H9 (cell line): ENCODE measurements around the gene ANO10. TPM values are rescaled to one million over a fixed set of nuclear protein-coding genes. Genes with fewer than 3 reads are reported as not detected.
"Not testable (repeated sequence)": the region's sequence is repeated elsewhere in the genome, so short reads cannot be mapped to it uniquely, and the experiment has no call there.

ENCODE experiments used
- DNase-seq: peaks from one replicate; pipeline ENCODE4 v3.0.0-alpha.2; 2017
- H2AFZ ChIP-seq: one replicate; pipeline ENCODE4 v1.6.1; 2013; ENCODE audit warnings: mild to moderate bottlenecking, low read length, control low read depth, moderate library complexity
- H2AK5ac ChIP-seq: 2 replicates; pipeline ENCODE4 v1.6.1; 2013; ENCODE audit warnings: low read length, control low read depth, mixed read lengths; ENCODE audit not compliant: insufficient read length
- H2BK120ac ChIP-seq: one replicate; pipeline ENCODE4 v1.6.1; 2013; ENCODE audit warnings: low read depth, mild to moderate bottlenecking, low read length, control low read depth, inconsistent platforms; ENCODE audit not compliant: poor library complexity, severe bottlenecking
- H2BK12ac ChIP-seq: 2 replicates; pipeline ENCODE4 v1.6.1; 2013; ENCODE audit warnings: low read length, control low read depth, mixed read lengths, low read depth; ENCODE audit not compliant: insufficient read length
- H2BK15ac ChIP-seq: 2 replicates; pipeline ENCODE4 v1.6.1; 2013; ENCODE audit warnings: low read depth, low read length, control low read depth
- H2BK20ac ChIP-seq: one replicate; pipeline ENCODE4 v1.6.1; 2013; ENCODE audit warnings: low read depth, mild to moderate bottlenecking, low read length, control low read depth, inconsistent platforms; ENCODE audit not compliant: poor library complexity, severe bottlenecking
- H2BK5ac ChIP-seq: 2 replicates; pipeline ENCODE4 v1.6.1; 2013; ENCODE audit warnings: low read length, control low read depth, mixed read lengths; ENCODE audit not compliant: insufficient read length
- H3K14ac ChIP-seq: 2 replicates; pipeline ENCODE4 v1.6.1; 2013; ENCODE audit warnings: low read length, control low read depth; ENCODE audit not compliant: insufficient read depth
- H3K18ac ChIP-seq: 2 replicates; pipeline ENCODE4 v1.6.1; 2013; ENCODE audit warnings: low read depth, mild to moderate bottlenecking, mixed read lengths, low read length, control low read depth; ENCODE audit not compliant: insufficient read length
- H3K23ac ChIP-seq: 2 replicates; pipeline ENCODE4 v1.6.1; 2013; ENCODE audit warnings: low read length, control low read depth, mixed read lengths, low read depth; ENCODE audit not compliant: insufficient read length
- H3K23me2 ChIP-seq: 2 replicates; pipeline ENCODE4 v1.6.1; 2013; ENCODE audit warnings: low read depth, mild to moderate bottlenecking, mixed read lengths, low read length, control low read depth; ENCODE audit not compliant: insufficient read length, poor library complexity, severe bottlenecking
- H3K27ac ChIP-seq: 2 replicates; pipeline ENCODE4 v1.5.1; 2013; ENCODE audit warnings: low read length, control low read depth, mixed read lengths, low read depth; ENCODE audit not compliant: insufficient read length
- H3K27me3 ChIP-seq: 2 replicates; pipeline ENCODE4 v1.6.1; 2013; ENCODE audit warnings: low read length, control low read depth, inconsistent platforms; ENCODE audit not compliant: insufficient read depth
- H3K4ac ChIP-seq: 2 replicates; pipeline ENCODE4 v1.6.1; 2013; ENCODE audit warnings: low read depth, mild to moderate bottlenecking, control low read depth, inconsistent platforms, low read length, moderate library complexity
- H3K4me1 ChIP-seq: 2 replicates; pipeline ENCODE4 v1.6.1; 2013; ENCODE audit warnings: low read length, control low read depth, inconsistent platforms; ENCODE audit not compliant: insufficient read depth
- H3K4me2 ChIP-seq: 2 replicates; pipeline ENCODE4 v1.6.1; 2013; ENCODE audit warnings: low read length, control low read depth, mixed read lengths; ENCODE audit not compliant: insufficient read length, insufficient read depth
- H3K56ac ChIP-seq: 2 replicates; pipeline ENCODE4 v1.6.1; 2013; ENCODE audit warnings: low read depth, mild to moderate bottlenecking, mixed read lengths, low read length, control low read depth; ENCODE audit not compliant: insufficient read length
- H3K79me1 ChIP-seq: 2 replicates; pipeline ENCODE4 v1.6.1; 2013; ENCODE audit warnings: low read depth, mild to moderate bottlenecking, moderate library complexity, low read length, control low read depth, inconsistent platforms; ENCODE audit not compliant: insufficient read depth, poor library complexity, severe bottlenecking
- H3K79me2 ChIP-seq: 2 replicates; pipeline ENCODE4 v1.6.1; 2013; ENCODE audit warnings: low read length, control low read depth, inconsistent platforms; ENCODE audit not compliant: insufficient read depth
- H3K9ac ChIP-seq: 2 replicates; pipeline ENCODE4 v1.6.1; 2013; ENCODE audit warnings: low read length, control low read depth, mixed read lengths; ENCODE audit not compliant: insufficient read length; ENCODE audit errors: extremely low read depth
- H3K9me3 ChIP-seq: one replicate; pipeline ENCODE4 v1.6.1; 2013; ENCODE audit warnings: low read depth, low read length, inconsistent platforms; ENCODE audit not compliant: control insufficient read depth
- H3T11ph ChIP-seq: one replicate; pipeline ENCODE4 v1.6.1; 2013; ENCODE audit warnings: mild to moderate bottlenecking, low read length, control low read depth, inconsistent platforms
- H4K20me1 ChIP-seq: one replicate; pipeline ENCODE4 v1.6.1; 2013; ENCODE audit not compliant: control insufficient read depth, insufficient read length, insufficient read depth
- H4K5ac ChIP-seq: 2 replicates; pipeline ENCODE4 v1.6.1; 2013; ENCODE audit warnings: low read depth, mild to moderate bottlenecking, mixed read lengths, low read length, control low read depth; ENCODE audit not compliant: insufficient read length
- H4K8ac ChIP-seq: replicated peaks from 2 replicates; pipeline ENCODE4 v1.6.1; 2013; ENCODE audit warnings: low read length, control low read depth, mixed read lengths, low read depth; ENCODE audit not compliant: insufficient read length
- H4K91ac ChIP-seq: 2 replicates; pipeline ENCODE4 v1.6.1; 2013; ENCODE audit warnings: low read depth, mild to moderate bottlenecking, moderate library complexity, mixed read lengths, low read length, control low read depth; ENCODE audit not compliant: insufficient read length
- H3K27ac Mint-ChIP-seq, 3 experiments: 2 replicates in 2 of 3; 3 replicates in 1 of 3; pipeline ENCODE4 v1.8.0; 2020 to 2021; ENCODE audit warnings: mixed read lengths in 3 of 3, mild to moderate bottlenecking in 1 of 3, moderate library complexity in 1 of 3
- H3K27me3 Mint-ChIP-seq: 2 replicates; pipeline ENCODE4 v1.8.0; 2021; ENCODE audit warnings: low read depth, mild to moderate bottlenecking, moderate library complexity, mixed read lengths
- H3K36me3 Mint-ChIP-seq, 3 experiments: 2 replicates in 2 of 3; 3 replicates in 1 of 3; pipeline ENCODE4 v1.8.0; 2020 to 2021; ENCODE audit warnings: low read depth in 3 of 3, mixed read lengths in 3 of 3; ENCODE audit not compliant: insufficient read depth in 1 of 3
- H3K4me1 Mint-ChIP-seq, 2 experiments: 2 replicates each; pipeline ENCODE4 v1.8.0; 2020; ENCODE audit warnings: mixed read lengths in 2 of 2
- H3K4me3 Mint-ChIP-seq, 2 experiments: 2 replicates in 1 of 2; 3 replicates in 1 of 2; pipeline ENCODE4 v1.8.0; 2020 to 2021; ENCODE audit warnings: mild to moderate bottlenecking in 2 of 2, mixed read lengths in 2 of 2, moderate library complexity in 1 of 2
- H3K9me3 Mint-ChIP-seq, 2 experiments: 2 replicates in 1 of 2; 3 replicates in 1 of 2; pipeline ENCODE4 v1.8.0; 2020; ENCODE audit warnings: mild to moderate bottlenecking in 2 of 2, mixed read lengths in 2 of 2, moderate library complexity in 1 of 2
- WGBS: extraction: QIAGEN DNeasy Blood & Tissue Kit; methylation state at CpG from one replicate; pipeline ENCODE4 v1.1.7; 2013; ENCODE audit warnings: missing lambda C conversion rate, low lambda C conversion rate, mixed read lengths; ENCODE audit not compliant: insufficient read length; ENCODE audit errors: extremely low coverage; 5-methylcytosine and 5-hydroxymethylcytosine counted together
- total RNA-seq: library from RNA; stranded (reverse); gene quantifications from 2 replicates; pipeline ENCODE4 v1.2.1, GENCODE V29; 2021
- TF ChIP-seq, protein P1 (sequence below): fragments of 200-600 bp; sonication (generic); conservative IDR thresholded peaks from 3 replicates; pipeline ENCODE4 v1.8.0; 2021; ENCODE audit warnings: antibody characterized with exemption, mild to moderate bottlenecking

The ANO10 gene
- total RNA-seq, 1 experiment from 2014 or later, result 38.7 TPM

DNA sequence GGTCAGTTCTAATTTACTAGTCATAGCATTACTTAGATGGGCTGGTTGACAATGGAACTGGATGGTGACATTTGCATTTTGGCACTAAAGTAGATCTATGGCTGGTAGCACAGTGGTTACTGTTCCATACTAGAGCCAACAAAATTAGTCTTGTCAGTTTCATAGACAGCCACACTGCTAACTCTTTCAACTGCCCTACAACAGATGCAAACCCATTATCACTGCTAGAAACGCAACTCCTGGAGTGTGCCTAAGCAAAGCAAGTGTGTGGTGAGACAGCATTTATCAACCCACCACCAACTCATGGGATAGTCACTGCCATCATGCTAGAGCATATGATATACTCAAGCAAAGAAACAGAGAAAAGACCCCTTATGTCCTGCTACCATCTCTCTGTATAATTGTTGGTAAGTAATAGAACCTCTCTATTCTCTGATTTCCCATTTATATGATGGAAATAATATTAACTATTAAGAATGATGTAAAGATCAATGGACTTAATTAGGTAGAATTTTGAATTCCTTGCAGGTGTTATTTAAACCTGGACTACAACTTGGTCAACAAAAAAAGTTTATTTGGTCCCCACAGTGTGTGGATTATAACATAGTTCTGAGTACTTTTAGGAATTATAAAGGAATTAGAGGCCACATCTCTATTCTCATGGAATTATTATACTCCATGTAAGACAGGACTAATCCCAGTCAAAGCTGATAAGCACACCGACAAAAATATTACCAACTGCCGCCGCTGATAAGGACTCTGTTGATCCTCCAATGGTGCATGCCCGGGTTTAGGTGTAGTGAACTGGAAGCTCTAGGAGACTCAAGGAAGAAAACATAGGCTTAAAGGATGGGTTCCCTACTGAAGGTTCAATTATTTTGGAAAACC is 49.1 kb upstream of the ANO10 start:
- H3K27ac Mint-ChIP-seq, result no peak overlapping the region
- no peak overlapping the region for H3T11ph ChIP-seq
- H2AFZ ChIP-seq, result no peak overlapping the region
- no peak overlapping the region for H2BK20ac ChIP-seq
- H3K18ac ChIP-seq, result no peak overlapping the region
- H3K4ac ChIP-seq, result no peak overlapping the region
- H3K27me3 Mint-ChIP-seq, result no peaks in the 10 kb centered on the region
- H4K20me1 ChIP-seq, result no peaks in the 10 kb centered on the region
- no peaks in the 10 kb centered on the region for H3K79me1 ChIP-seq
- WGBS, result no CpG with 5 or more reads among the region's 5 CpGs
- no peak overlapping the region for H3K9ac ChIP-seq
- peaks cover 4 to 5% of the 10 kb centered on the region in 2 experiments for H3K4me1 Mint-ChIP-seq
- H3K27ac ChIP-seq, result no peak overlapping the region
- H3K23me2 ChIP-seq, result no peaks in the 10 kb centered on the region
- no peak overlapping the region for H3K4me2 ChIP-seq
- H2BK12ac ChIP-seq, result no peak overlapping the region
- no peak overlapping the region for H3K14ac ChIP-seq
- no peak overlapping the region for H3K23ac ChIP-seq
- no peak for DNase-seq
- H3K4me3 Mint-ChIP-seq, result no peak overlapping the region
- no peaks in the 10 kb centered on the region for H3K79me2 ChIP-seq
- H4K5ac ChIP-seq, result no peak overlapping the region
- H2BK120ac ChIP-seq, result no peak overlapping the region
- no peaks in the 10 kb centered on the region for H3K4me1 ChIP-seq
- no peaks in the 10 kb centered on the region for H3K27me3 ChIP-seq
- TF ChIP-seq, protein P1, sequence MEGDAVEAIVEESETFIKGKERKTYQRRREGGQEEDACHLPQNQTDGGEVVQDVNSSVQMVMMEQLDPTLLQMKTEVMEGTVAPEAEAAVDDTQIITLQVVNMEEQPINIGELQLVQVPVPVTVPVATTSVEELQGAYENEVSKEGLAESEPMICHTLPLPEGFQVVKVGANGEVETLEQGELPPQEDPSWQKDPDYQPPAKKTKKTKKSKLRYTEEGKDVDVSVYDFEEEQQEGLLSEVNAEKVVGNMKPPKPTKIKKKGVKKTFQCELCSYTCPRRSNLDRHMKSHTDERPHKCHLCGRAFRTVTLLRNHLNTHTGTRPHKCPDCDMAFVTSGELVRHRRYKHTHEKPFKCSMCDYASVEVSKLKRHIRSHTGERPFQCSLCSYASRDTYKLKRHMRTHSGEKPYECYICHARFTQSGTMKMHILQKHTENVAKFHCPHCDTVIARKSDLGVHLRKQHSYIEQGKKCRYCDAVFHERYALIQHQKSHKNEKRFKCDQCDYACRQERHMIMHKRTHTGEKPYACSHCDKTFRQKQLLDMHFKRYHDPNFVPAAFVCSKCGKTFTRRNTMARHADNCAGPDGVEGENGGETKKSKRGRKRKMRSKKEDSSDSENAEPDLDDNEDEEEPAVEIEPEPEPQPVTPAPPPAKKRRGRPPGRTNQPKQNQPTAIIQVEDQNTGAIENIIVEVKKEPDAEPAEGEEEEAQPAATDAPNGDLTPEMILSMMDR, result no peak
- H3K9me3 Mint-ChIP-seq, result no peaks in the 10 kb centered on the region
- no peaks in the 10 kb centered on the region for H3K9me3 ChIP-seq
- H2BK15ac ChIP-seq, result no peak overlapping the region
- H2AK5ac ChIP-seq, result no peak overlapping the region
- H3K36me3 Mint-ChIP-seq, result no peaks in the 10 kb centered on the region
- H3K56ac ChIP-seq, result no peak overlapping the region
- no peak overlapping the region for H4K91ac ChIP-seq
- H4K8ac ChIP-seq, result no peak overlapping the region
- H2BK5ac ChIP-seq, result no peak overlapping the region

DNA sequence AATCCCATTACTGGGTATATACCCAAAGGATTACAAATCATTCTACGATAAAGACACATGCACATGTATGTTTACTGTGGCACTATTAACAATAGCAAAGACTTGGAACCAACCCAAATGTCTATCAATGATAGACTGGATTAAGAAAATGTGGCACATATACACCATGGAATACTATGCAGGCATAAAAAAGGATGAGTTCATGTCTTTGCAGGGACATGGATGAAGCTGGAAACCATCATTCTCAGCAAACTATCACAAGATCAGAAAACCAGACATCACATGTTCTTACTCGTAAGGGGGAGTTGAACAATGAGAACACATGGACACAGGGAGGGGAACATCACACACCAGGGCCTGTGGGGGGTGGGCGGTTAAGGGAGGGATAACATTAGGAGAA is 43.2 kb upstream of the ANO10 start:
- H3K4me1 ChIP-seq, H3K27ac Mint-ChIP-seq, H3K56ac ChIP-seq, H4K5ac ChIP-seq, H3K27me3 ChIP-seq, H3K23ac ChIP-seq, H3K23me2 ChIP-seq, H3K79me1 ChIP-seq, H3K14ac ChIP-seq, H3K79me2 ChIP-seq, H3K4me3 Mint-ChIP-seq, H3K9ac ChIP-seq, H4K91ac ChIP-seq, H4K8ac ChIP-seq, H4K20me1 ChIP-seq, H2BK5ac ChIP-seq, H3K4ac ChIP-seq, H2BK20ac ChIP-seq, H3K9me3 ChIP-seq, H3K27me3 Mint-ChIP-seq, H2BK12ac ChIP-seq, H3K4me2 ChIP-seq, H2AK5ac ChIP-seq, H3T11ph ChIP-seq, H2AFZ ChIP-seq, H2BK120ac ChIP-seq, H2BK15ac ChIP-seq, DNase-seq, H3K18ac ChIP-seq, H3K27ac ChIP-seq: not testable (repeated sequence)
- H3K36me3 Mint-ChIP-seq, result peaks cover 2 to 24% (median 10%) of the 10 kb centered on the region in 3 experiments; a peak in 4 of 7 replicates
- WGBS, result no CpG with 5 or more reads among the region's 3 CpGs
- H3K9me3 Mint-ChIP-seq, result peaks cover 16% of the 10 kb centered on the region in 2 experiments
- H3K4me1 Mint-ChIP-seq, result peaks cover 8 to 14% of the 10 kb centered on the region in 2 experiments
